Left hindlimb (tissue), 1 donor: ENCODE measurements around the gene ACTL10.

Experiments used
- DNase-seq: peaks from one replicate; pipeline ENCODE4 v3.0.0-alpha.2; 2018

The ACTL10 gene

GRCh38 chr20:33677991-33678702, 11.4 kb downstream of the ACTL10 start:
- DNase-seq = no peak

- no peak for DNase-seq
These were observed 13.2 kb downstream of the ACTL10 start for GRCh38 chr20:33679758-33680485.

GRCh38 chr20:33680686-33681085, 13.9 kb downstream of the ACTL10 start:
- no peak for DNase-seq

GRCh38 chr20:33681288-33681687, 14.5 kb downstream of the ACTL10 start:
- DNase-seq = no peak

- DNase-seq = no peak
These were observed 15.1 kb downstream of the ACTL10 start for GRCh38 chr20:33681728-33682353.

- DNase-seq = no peak
These were observed 18.0 kb downstream of the ACTL10 start for GRCh38 chr20:33684533-33685327.

GRCh38 chr20:33685328-33686099, 18.8 kb downstream of the ACTL10 start:
- DNase-seq = peak; percentile 68

- peak; percentile 97 for DNase-seq
These were observed 19.6 kb downstream of the ACTL10 start, which contains the start of gene E2F1 for GRCh38 chr20:33686100-33686983. Gene E2F1 (minus strand): TSS chr20:33686385. CDS start chr20:33686264, 121 bp downstream.

GRCh38 chr20:33686984-33687366, 20.2 kb downstream of the ACTL10 start:
- no peak for DNase-seq

GRCh38 chr20:33687370-33687915, 20.7 kb downstream of the ACTL10 start:
- DNase-seq = no peak

- DNase-seq = no peak
These were observed 21.5 kb downstream of the ACTL10 start for GRCh38 chr20:33687993-33688937.

- DNase-seq = no peak
These were observed 22.2 kb downstream of the ACTL10 start for GRCh38 chr20:33688938-33689424.

- DNase-seq = no peak
These were observed 22.8 kb downstream of the ACTL10 start for GRCh38 chr20:33689493-33689892.

GRCh38 chr20:33689973-33690372, 23.2 kb downstream of the ACTL10 start:
- DNase-seq = no peak

GRCh38 chr20:33693289-33693688, 26.5 kb downstream of the ACTL10 start:
- no peak for DNase-seq

- peak; percentile 77 for DNase-seq
These were observed 27.2 kb downstream of the ACTL10 start for GRCh38 chr20:33693741-33694638.

GRCh38 chr20:33694639-33695012, 27.9 kb downstream of the ACTL10 start:
- DNase-seq = no peak

- DNase-seq = no peak
These were observed 29.7 kb downstream of the ACTL10 start for GRCh38 chr20:33696448-33696847.
